HepG2 (cell line): ENCODE results near the gene INTS3. TPM values are rescaled to one million over a fixed set of nuclear protein-coding genes. Genes with fewer than 3 reads are reported as not detected.

Source experiments
- ARHGAP35 ChIP-seq: sonication (generic); formaldehyde crosslinking; IDR thresholded peaks from 2 replicates; pipeline ENCODE4 v1.9.0; 2022; ENCODE audit warnings: mild to moderate bottlenecking, inconsistent platforms, moderate library complexity, missing genetic modification reagents, borderline replicate concordance
- ATF7-NPFF ChIP-seq: sonication (generic); formaldehyde crosslinking; IDR thresholded peaks from 2 replicates; pipeline ENCODE4 v1.8.1; 2023; ENCODE audit warnings: mild to moderate bottlenecking, low read depth, missing genetic modification reagents, moderate library complexity
- HNF4A ChIP-seq: sonication (generic); formaldehyde crosslinking; IDR thresholded peaks from 2 replicates; pipeline ENCODE4 v1.4.0; 2020; ENCODE audit warnings: missing genetic modification reagents
- HNRNPLL ChIP-seq: fragments of 200-400 bp; formaldehyde crosslinking; IDR thresholded peaks from 2 replicates; pipeline ENCODE4 v1.6.1; 2017; ENCODE audit warnings: mild to moderate bottlenecking, low read depth, low read length; ENCODE audit not compliant: poor library complexity, severe bottlenecking
- KLF16 ChIP-seq, 2 experiments: sonication (generic) in 1 of 2; formaldehyde crosslinking in 1 of 2; IDR thresholded peaks; 2 replicates each; pipeline versions ENCODE4 v1.6.1 to v1.8.0; 2016 to 2023; ENCODE audit warnings: missing genetic modification reagents in 2 of 2, missing compliant biosample characterization in 1 of 2
- MED1 ChIP-seq: sonication (generic); formaldehyde crosslinking; IDR thresholded peaks from 2 replicates; pipeline ENCODE4 v1.4.0; 2020; ENCODE audit warnings: missing genetic modification reagents
- MNT ChIP-seq: fragments of 450-650 bp; IDR thresholded peaks from 2 replicates; pipeline ENCODE4 v1.6.1; 2016
- NR2C2 ChIP-seq: sonication (generic); formaldehyde crosslinking; IDR thresholded peaks from 2 replicates; pipeline ENCODE4 v1.4.0; 2020; ENCODE audit warnings: missing genetic modification reagents, mild to moderate bottlenecking, moderate library complexity, borderline replicate concordance
- POGZ ChIP-seq: sonication (generic); formaldehyde crosslinking; IDR thresholded peaks from 2 replicates; pipeline ENCODE4 v1.4.0; 2020; ENCODE audit warnings: mild to moderate bottlenecking, missing genetic modification reagents
- PTBP1 ChIP-seq: fragments of 200-400 bp; formaldehyde crosslinking; IDR thresholded peaks from 2 replicates; pipeline ENCODE4 v1.6.1; 2018; ENCODE audit warnings: low read length, low read depth; ENCODE audit not compliant: poor library complexity, severe bottlenecking
- SOX6 ChIP-seq, 2 experiments: fragments of 450-650 bp in 1 of 2; sonication (generic) in 1 of 2; formaldehyde crosslinking in 1 of 2; IDR thresholded peaks; 2 replicates each; pipeline versions ENCODE4 v1.4.0 to v1.6.1; 2017 to 2020; ENCODE audit warnings: antibody characterized with exemption in 1 of 2, mild to moderate bottlenecking in 1 of 2, missing genetic modification reagents in 1 of 2
- TCF12 ChIP-seq, 2 experiments: fragments of 450-650 bp in 1 of 2; sonication (generic) in 1 of 2; formaldehyde crosslinking in 1 of 2; IDR thresholded peaks; 2 replicates each; pipeline versions ENCODE4 v1.6.1 to v1.8.0; 2017 to 2022; ENCODE audit warnings: antibody characterized with exemption in 1 of 2, mild to moderate bottlenecking in 1 of 2, missing genetic modification reagents in 1 of 2, moderate library complexity in 1 of 2
- XRCC5 ChIP-seq: fragments of 200-400 bp; formaldehyde crosslinking; optimal IDR thresholded peaks from 2 replicates; pipeline ENCODE3; 2017; ENCODE audit warnings: mild to moderate bottlenecking, low read length
- ZBTB39 ChIP-seq: sonication (generic); formaldehyde crosslinking; IDR thresholded peaks from 2 replicates; pipeline ENCODE4 v1.5.0; 2020; ENCODE audit warnings: missing genetic modification reagents
- ZBTB7B ChIP-seq: sonication (generic); formaldehyde crosslinking; IDR thresholded peaks from 2 replicates; pipeline ENCODE4 v1.4.0; 2020; ENCODE audit warnings: missing genetic modification reagents
- ZFP36L2 ChIP-seq: sonication (generic); formaldehyde crosslinking; IDR thresholded peaks from 2 replicates; pipeline ENCODE4 v1.4.0; 2020; ENCODE audit warnings: missing genetic modification reagents
- ZFP90 ChIP-seq: sonication (generic); formaldehyde crosslinking; IDR thresholded peaks from 2 replicates; pipeline ENCODE4 v1.8.0; 2022; ENCODE audit warnings: missing genetic modification reagents, mild to moderate bottlenecking, inconsistent platforms, borderline replicate concordance
- ZNF274 ChIP-seq: sonication (generic); formaldehyde crosslinking; IDR thresholded peaks from 2 replicates; pipeline ENCODE4 v1.5.1; 2020; ENCODE audit warnings: mild to moderate bottlenecking, missing genetic modification reagents
- ZNF839 ChIP-seq: sonication (generic); formaldehyde crosslinking; IDR thresholded peaks from 2 replicates; pipeline ENCODE4 v1.4.0; 2020; ENCODE audit warnings: missing genetic modification reagents, mild to moderate bottlenecking, borderline replicate concordance
- polyA plus RNA-seq, 8 experiments: library from polyadenylated mRNA; depleted of rRNA in 3 of 8; stranded (reverse) in 7 of 8; unstranded in 1 of 8; fragments of >200 nt; fragmentation: Illumina TruSeq in 4 of 8; extraction: Trizol in 4 of 8; gene quantifications; 2 replicates each; pipeline versions ENCODE4 v1.2.1 to v1.2.3, GENCODE V29; 2011 to 2016; ENCODE audit warnings: low read depth in 4 of 8, missing spikeins in 1 of 8, mixed read lengths in 1 of 8; ENCODE audit not compliant: insufficient read depth in 1 of 8
- total RNA-seq, 5 experiments: library from RNA; depleted of rRNA; stranded (reverse); fragments of >200 nt; fragmentation: Illumina TruSeq; extraction: Trizol; gene quantifications; 2 replicates each; pipeline ENCODE4 v1.2.3, GENCODE V29; 2016; ENCODE audit warnings: low read depth in 1 of 5
- TF ChIP-seq, protein P1 (sequence below): conservative IDR thresholded peaks from 2 replicates; pipeline ENCODE4 v1.6.1; 2018; ENCODE audit warnings: missing genetic modification reagents
- TF ChIP-seq, protein P2 (sequence below): sonication (generic); formaldehyde crosslinking; IDR thresholded peaks from 2 replicates; pipeline ENCODE4 v1.4.0; 2020; ENCODE audit warnings: missing genetic modification reagents, borderline replicate concordance

The INTS3 gene
- total and polyA plus RNA-seq, 2 of the 13 experiments (the other 11 are each of a cell fraction or from before 2014, with no cell fraction given), result 17.2 to 27.2 TPM

DNA sequence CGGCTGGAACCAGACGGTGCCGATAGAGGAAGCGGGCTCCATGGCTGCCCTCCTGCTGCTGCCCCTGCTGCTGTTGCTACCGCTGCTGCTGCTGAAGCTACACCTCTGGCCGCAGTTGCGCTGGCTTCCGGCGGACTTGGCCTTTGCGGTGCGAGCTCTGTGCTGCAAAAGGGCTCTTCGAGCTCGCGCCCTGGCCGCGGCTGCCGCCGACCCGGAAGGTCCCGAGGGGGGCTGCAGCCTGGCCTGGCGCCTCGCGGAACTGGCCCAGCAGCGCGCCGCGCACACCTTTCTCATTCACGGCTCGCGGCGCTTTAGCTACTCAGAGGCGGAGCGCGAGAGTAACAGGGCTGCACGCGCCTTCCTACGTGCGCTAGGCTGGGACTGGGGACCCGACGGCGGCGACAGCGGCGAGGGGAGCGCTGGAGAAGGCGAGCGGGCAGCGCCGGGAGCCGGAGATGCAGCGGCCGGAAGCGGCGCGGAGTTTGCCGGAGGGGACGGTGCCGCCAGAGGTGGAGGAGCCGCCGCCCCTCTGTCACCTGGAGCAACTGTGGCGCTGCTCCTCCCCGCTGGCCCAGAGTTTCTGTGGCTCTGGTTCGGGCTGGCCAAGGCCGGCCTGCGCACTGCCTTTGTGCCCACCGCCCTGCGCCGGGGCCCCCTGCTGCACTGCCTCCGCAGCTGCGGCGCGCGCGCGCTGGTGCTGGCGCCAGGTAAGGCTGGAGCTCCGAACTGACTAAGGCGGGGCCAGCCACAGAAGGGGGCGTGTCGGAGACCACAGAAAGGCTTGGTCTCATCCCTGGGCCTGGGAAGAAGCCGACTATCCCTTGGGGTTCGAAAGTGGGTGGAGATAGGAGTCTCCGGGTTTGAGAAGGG lies 47.8 kb downstream of the INTS3 start (continued):
- no peak for TF ChIP-seq ZNF839 (CRISPR knock-in tag)
- TF ChIP-seq KLF16 (CRISPR knock-in tag; IDR thresholded peaks at IDR 0.05), result 0 out of 4 replicates have a peak, but pooled peaks of 1 of the 2 experiments have one; percentile 45
- TF ChIP-seq SOX6 (IDR thresholded peaks at IDR 0.05), result no peak
- peak; percentile 56; the same call in 1 of the 2 replicates for TF ChIP-seq SOX6 (CRISPR knock-in tag; IDR thresholded peaks at IDR 0.05)
- TF ChIP-seq HNF4A (CRISPR knock-in tag), result no peak
- no peak for TF ChIP-seq MNT
- peak; percentile 52; the same call in 1 of the 2 replicates for TF ChIP-seq ARHGAP35 (CRISPR knock-in tag)
- peak; percentile 70; the same call in 1 of the 2 replicates for TF ChIP-seq ATF7-NPFF (CRISPR knock-in tag)
- TF ChIP-seq ZBTB39 (CRISPR knock-in tag), result 0 out of 2 replicates have a peak, but pooled peaks have one; percentile 58
- TF ChIP-seq MED1 (CRISPR knock-in tag), result peak; percentile 36; the same call in 1 of the 2 replicates
- TF ChIP-seq HNRNPLL, result peak; percentile 86
- peak; percentile 21; the same call in 1 of the 2 replicates for TF ChIP-seq POGZ
- TF ChIP-seq XRCC5, result peak; percentile 40
- TF ChIP-seq TCF12 (IDR thresholded peaks at IDR 0.05), result no peak
- peak; percentile 62; the same call in 1 of the 2 replicates for TF ChIP-seq TCF12 (CRISPR knock-in tag; IDR thresholded peaks at IDR 0.05)
- TF ChIP-seq, protein P1, sequence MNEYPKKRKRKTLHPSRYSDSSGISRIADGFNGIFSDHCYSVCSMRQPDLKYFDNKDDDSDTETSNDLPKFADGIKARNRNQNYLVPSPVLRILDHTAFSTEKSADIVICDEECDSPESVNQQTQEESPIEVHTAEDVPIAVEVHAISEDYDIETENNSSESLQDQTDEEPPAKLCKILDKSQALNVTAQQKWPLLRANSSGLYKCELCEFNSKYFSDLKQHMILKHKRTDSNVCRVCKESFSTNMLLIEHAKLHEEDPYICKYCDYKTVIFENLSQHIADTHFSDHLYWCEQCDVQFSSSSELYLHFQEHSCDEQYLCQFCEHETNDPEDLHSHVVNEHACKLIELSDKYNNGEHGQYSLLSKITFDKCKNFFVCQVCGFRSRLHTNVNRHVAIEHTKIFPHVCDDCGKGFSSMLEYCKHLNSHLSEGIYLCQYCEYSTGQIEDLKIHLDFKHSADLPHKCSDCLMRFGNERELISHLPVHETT (CRISPR knock-in tag), result 0 out of 2 replicates have a peak, but pooled peaks have one; percentile 23
- TF ChIP-seq NR2C2, result peak; percentile 36; the same call in 1 of the 2 replicates
- no peak for TF ChIP-seq ZFP90
- no peak for TF ChIP-seq PTBP1
- peak; percentile 38 for TF ChIP-seq ZBTB7B
- TF ChIP-seq, protein P2, sequence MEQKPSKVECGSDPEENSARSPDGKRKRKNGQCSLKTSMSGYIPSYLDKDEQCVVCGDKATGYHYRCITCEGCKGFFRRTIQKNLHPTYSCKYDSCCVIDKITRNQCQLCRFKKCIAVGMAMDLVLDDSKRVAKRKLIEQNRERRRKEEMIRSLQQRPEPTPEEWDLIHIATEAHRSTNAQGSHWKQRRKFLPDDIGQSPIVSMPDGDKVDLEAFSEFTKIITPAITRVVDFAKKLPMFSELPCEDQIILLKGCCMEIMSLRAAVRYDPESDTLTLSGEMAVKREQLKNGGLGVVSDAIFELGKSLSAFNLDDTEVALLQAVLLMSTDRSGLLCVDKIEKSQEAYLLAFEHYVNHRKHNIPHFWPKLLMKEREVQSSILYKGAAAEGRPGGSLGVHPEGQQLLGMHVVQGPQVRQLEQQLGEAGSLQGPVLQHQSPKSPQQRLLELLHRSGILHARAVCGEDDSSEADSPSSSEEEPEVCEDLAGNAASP (CRISPR knock-in tag), result no peak; the same call in 1 of the 2 replicates
- TF ChIP-seq ZNF274 (CRISPR knock-in tag), result peak; percentile 74
- TF ChIP-seq ZFP36L2 (CRISPR knock-in tag), result 0 out of 2 replicates have a peak, but pooled peaks have one; percentile 27
